Panc1 (cell line): Measurements from ENCODE around the gene CRCP. TPM values are rescaled to one million over a fixed set of nuclear protein-coding genes. Genes with fewer than 3 reads are reported as not detected.

Experiments used
- ATAC-seq: fragments of 200-7000 bp; cut with Tn5 transposase; 2 replicates; pipeline ENCODE4 v1.9.1; 2020; ENCODE audit warnings: mild to moderate bottlenecking, moderate library complexity
- Bru-seq: library from RNA; stranded (reverse); fragments of 400-500 nt; gene quantifications from one replicate; lab custom pipeline; 2021; lab: Mats Ljungman, UMichigan
- BruChase-seq, 2 experiments: library from RNA; stranded (reverse); fragments of 400-500 nt; gene quantifications; one replicate each; lab custom pipeline; 2021; lab: Mats Ljungman, UMichigan
- BruUV-seq: library from RNA; stranded (reverse); fragments of 400-500 nt; replicated peaks from 2 replicates; lab custom pipeline; 2021; lab: Mats Ljungman, UMichigan
- CTCF ChIA-PET: fragments of 300-600 bp; sonication (Branson Sonifier 250); formaldehyde crosslinking; loops from one replicate; lab custom pipeline; 2022; ENCODE audit warnings: antibody characterized with exemption; lab: Charles Lee
- POLR2A ChIA-PET: fragments of 300-600 bp; sonication (Branson Sonifier 250); formaldehyde crosslinking; loops from one replicate; lab custom pipeline; 2022; ENCODE audit warnings: antibody characterized with exemption; lab: Charles Lee
- DNase-seq: peaks from one replicate; pipeline ENCODE4 v3.0.0-alpha.2; 2010; ENCODE audit warnings: low read depth, low spot score
- H3K27ac ChIP-seq: 2 replicates; pipeline ENCODE4 v1.5.1; 2011; ENCODE audit warnings: mild to moderate bottlenecking, low read length, inconsistent platforms
- H3K27me3 ChIP-seq: fragments of 200-500 bp; sonication (Bioruptor generic); 2 replicates; pipeline ENCODE4 v1.6.0; 2014; ENCODE audit warnings: low read length, inconsistent platforms; ENCODE audit not compliant: control insufficient read depth, insufficient read depth
- H3K36me3 ChIP-seq: fragments of 200-500 bp; sonication (Bioruptor generic); 2 replicates; pipeline ENCODE4 v1.5.1; 2014; ENCODE audit warnings: inconsistent platforms, mild to moderate bottlenecking, low read length, moderate library complexity; ENCODE audit not compliant: control insufficient read depth, insufficient read depth
- H3K4me1 ChIP-seq: 2 replicates; pipeline ENCODE4 v1.5.1; 2011; ENCODE audit warnings: inconsistent platforms, mild to moderate bottlenecking, low read length, moderate library complexity; ENCODE audit not compliant: control insufficient read depth, insufficient read depth
- H3K4me3 ChIP-seq, 2 experiments: 2 replicates each; pipeline ENCODE4 v1.5.1; 2011 to 2012; ENCODE audit warnings: low read depth in 2 of 2, low read length in 2 of 2, mild to moderate bottlenecking in 2 of 2, inconsistent platforms in 1 of 2, moderate library complexity in 1 of 2
- H3K9me3 ChIP-seq: fragments of 200-500 bp; sonication (Bioruptor generic); 2 replicates; pipeline ENCODE4 v1.5.1; 2014; ENCODE audit warnings: low read depth, mild to moderate bottlenecking, inconsistent platforms, low read length, moderate library complexity; ENCODE audit not compliant: control insufficient read depth, insufficient read depth
- CTCF ChIP-seq: fragments of 450-650 bp; IDR thresholded peaks from 2 replicates; pipeline ENCODE4 v1.5.1; 2017; ENCODE audit warnings: mild to moderate bottlenecking
- POLR2AphosphoS5 ChIP-seq: IDR thresholded peaks from 2 replicates; pipeline ENCODE4 v1.6.1; 2012; ENCODE audit warnings: mild to moderate bottlenecking, low read depth, low read length, moderate library complexity
- SIN3A ChIP-seq: IDR thresholded peaks from 2 replicates; pipeline ENCODE4 v1.6.1; 2012; ENCODE audit warnings: low read depth, mild to moderate bottlenecking, low read length, moderate library complexity, borderline replicate concordance; ENCODE audit not compliant: insufficient read depth
- TCF7L2 ChIP-seq: IDR thresholded peaks from 2 replicates; pipeline ENCODE4 v1.6.1; 2011; ENCODE audit warnings: mild to moderate bottlenecking, low read depth, low read length, inconsistent platforms
- in situ Hi-C: cut with HindIII; loops from 2 replicates; pipeline ENCODE4 v1.10.0; 2016; ENCODE audit warnings: low sequenced_read_pairs, low pct_unique_long_range_greater_than_20kb
- intact Hi-C: fragments of 100-400 bp; cut with micrococcal nuclease; formaldehyde crosslinking; loops from one replicate; pipeline ENCODE4 v1.10.0; 2022; ENCODE audit not compliant: unreplicated experiment
- long read RNA-seq: library from polyadenylated mRNA; unstranded; transcript quantifications from one replicate; pipeline ENCODE4 v2.0.0, GENCODE V29; 2021; ENCODE audit not compliant: unreplicated experiment
- polyA plus RNA-seq: library from polyadenylated mRNA; unstranded; fragments of >200 nt; gene quantifications from one replicate; pipeline ENCODE4 v1.2.1, GENCODE V29; 2012; ENCODE audit warnings: missing spikeins; ENCODE audit not compliant: insufficient read length
- total RNA-seq: library from RNA; stranded (reverse); gene quantifications from one replicate; pipeline ENCODE4 v1.2.1, GENCODE V29; 2021; ENCODE audit not compliant: unreplicated experiment
- TF ChIP-seq, protein P1 (sequence below), 2 experiments: IDR thresholded peaks; 2 replicates each; pipeline ENCODE4 v1.6.1; 2011 to 2012; ENCODE audit warnings: low read depth in 2 of 2, control low read depth in 1 of 2, low read length in 1 of 2, mild to moderate bottlenecking in 1 of 2, moderate library complexity in 1 of 2; ENCODE audit not compliant: insufficient read depth in 1 of 2

The CRCP gene
- 46.4 TPM for total RNA-seq
- polyA plus RNA-seq = 29.0 TPM
- percentile 96 among the genes with signal in this experiment for Bru-seq, nascent RNA
- BruChase-seq, experiment 1, labeled RNA remaining after a 2-hour chase = percentile 99 among the genes with signal in this experiment
- percentile 98 among the genes with signal in this experiment for BruChase-seq, experiment 2, labeled RNA remaining after a 6-hour chase
- long read RNA-seq, transcript CRCP-203 (6 exons, 3,009 nt) = major isoform, 11 of 27 reads
- long read RNA-seq, partial matches to known transcripts = 0 of 27 reads
- long read RNA-seq, other reads (novel, unspliced or antisense) = 14 of 27 reads

DNA sequence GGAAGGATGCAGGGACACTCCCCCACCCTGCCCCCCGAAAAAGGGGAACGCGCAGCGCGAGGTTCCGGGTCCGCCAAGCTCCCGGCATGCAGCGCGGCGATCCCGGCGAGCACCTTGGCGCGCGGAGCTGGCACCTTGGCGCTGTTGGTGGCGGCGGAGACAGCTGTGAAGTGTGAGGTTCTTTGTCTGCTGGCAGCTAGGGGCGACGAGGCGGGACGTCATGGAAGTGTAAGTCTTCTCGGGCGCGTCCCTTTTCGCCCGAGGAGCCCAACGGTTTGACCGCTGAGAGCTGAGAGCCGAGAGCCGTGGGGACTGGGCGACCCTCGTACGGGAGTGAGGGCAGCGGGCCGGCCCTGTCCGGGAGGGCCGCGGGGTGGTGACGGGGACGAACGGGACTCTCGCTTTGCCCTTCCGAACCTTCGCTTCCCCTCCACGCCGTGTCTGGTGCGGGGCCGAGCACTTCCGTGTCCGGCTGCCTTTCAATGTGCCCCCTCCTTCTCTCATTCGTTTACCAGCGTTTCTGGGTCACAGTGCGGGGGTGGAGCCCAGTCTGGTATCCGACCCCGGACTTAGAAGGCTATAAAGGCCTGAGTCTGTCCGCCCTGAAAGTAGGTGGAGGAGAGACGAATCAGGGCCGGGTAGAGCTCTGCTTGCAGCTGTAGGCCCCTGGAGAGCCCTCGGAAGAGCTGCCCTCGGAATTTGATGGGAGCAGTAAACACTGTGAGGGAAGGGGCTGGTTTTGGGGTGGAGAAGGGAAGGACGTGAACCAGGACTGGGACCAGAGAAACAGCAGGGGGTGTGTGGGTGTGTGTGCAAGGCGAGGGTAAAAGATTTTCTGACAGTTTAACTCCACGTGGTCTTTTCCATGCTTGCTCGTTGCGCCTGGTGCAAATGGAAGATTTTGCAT lies at the start of gene CRCP:
Gene CRCP (plus strand): TSS at position 105 of the 907 bp plus-strand sequence. CDS start 116 bp downstream, at position 221.
- in situ Hi-C loops (no loop called here), intact Hi-C loops (no loop called here)
- H3K36me3 ChIP-seq = no peaks in the 10 kb centered on the region
- ChIA-PET POLR2A (interaction anchor here (0.6 kb wide), 1 partner anchor 33 kb away, joined by 3 read pairs; no protein-coding TSS in a partner anchor), CTCF (interaction anchor here (0.6 kb wide), 1 partner anchor 90 kb away, joined by 5 read pairs; the partner anchor contains the start of gene TPST1)
- H3K27me3 ChIP-seq = no peaks in the 10 kb centered on the region
- H3K4me1 ChIP-seq = peaks cover 14% of the 10 kb centered on the region
- TF ChIP-seq POLR2AphosphoS5 (peak; percentile 93), SIN3A (peak; percentile 90; the same call in 1 of the 2 replicates), CTCF (no peak)
- TF ChIP-seq, protein P1, sequence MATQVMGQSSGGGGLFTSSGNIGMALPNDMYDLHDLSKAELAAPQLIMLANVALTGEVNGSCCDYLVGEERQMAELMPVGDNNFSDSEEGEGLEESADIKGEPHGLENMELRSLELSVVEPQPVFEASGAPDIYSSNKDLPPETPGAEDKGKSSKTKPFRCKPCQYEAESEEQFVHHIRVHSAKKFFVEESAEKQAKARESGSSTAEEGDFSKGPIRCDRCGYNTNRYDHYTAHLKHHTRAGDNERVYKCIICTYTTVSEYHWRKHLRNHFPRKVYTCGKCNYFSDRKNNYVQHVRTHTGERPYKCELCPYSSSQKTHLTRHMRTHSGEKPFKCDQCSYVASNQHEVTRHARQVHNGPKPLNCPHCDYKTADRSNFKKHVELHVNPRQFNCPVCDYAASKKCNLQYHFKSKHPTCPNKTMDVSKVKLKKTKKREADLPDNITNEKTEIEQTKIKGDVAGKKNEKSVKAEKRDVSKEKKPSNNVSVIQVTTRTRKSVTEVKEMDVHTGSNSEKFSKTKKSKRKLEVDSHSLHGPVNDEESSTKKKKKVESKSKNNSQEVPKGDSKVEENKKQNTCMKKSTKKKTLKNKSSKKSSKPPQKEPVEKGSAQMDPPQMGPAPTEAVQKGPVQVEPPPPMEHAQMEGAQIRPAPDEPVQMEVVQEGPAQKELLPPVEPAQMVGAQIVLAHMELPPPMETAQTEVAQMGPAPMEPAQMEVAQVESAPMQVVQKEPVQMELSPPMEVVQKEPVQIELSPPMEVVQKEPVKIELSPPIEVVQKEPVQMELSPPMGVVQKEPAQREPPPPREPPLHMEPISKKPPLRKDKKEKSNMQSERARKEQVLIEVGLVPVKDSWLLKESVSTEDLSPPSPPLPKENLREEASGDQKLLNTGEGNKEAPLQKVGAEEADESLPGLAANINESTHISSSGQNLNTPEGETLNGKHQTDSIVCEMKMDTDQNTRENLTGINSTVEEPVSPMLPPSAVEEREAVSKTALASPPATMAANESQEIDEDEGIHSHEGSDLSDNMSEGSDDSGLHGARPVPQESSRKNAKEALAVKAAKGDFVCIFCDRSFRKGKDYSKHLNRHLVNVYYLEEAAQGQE (IDR thresholded peaks at IDR 0.05; ENCODE audit: insufficient read depth in 1 of 2, low read depth in 2 of 2, low read length in 1 of 2) = 0 out of 4 replicates have a peak, but pooled peaks of 1 of the 2 experiments have one; percentile 50
- ATAC-seq = peak; percentile 92
- no peak for DNase-seq
- TSS peak; percentile 96 for BruUV-seq
- peak within 1 kb of the TSS; percentile 71 to 90 for H3K4me3 ChIP-seq
- peak within 1 kb of the TSS; percentile 89 for H3K27ac ChIP-seq
- H3K9me3 ChIP-seq = no peaks in the 10 kb centered on the region

DNA sequence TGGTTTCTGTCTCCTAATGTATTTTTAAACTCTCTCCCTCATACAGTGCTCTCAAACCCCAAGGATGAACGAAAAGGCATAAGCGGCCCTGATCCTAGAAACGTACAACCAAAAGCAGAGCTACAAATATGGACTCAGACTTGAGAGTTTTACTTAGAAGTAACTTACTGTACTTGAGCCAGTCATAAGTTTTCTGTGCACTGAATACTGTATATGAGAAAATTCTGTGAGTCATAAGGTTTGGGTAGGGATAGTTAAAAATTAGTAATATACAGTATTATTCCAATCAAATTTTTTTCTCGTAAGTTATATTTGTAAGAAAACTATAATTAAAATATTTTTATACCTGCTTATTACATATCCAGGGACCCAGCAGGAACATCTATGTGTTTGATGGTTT lies 44.9 kb upstream of the CRCP start:
- Histone ChIP-seq H3K4me3 (no peak overlapping the region), H3K4me1 (no peaks in the 10 kb centered on the region), H3K9me3 (no peaks in the 10 kb centered on the region), H3K27me3 (no peaks in the 10 kb centered on the region), H3K36me3 (no peaks in the 10 kb centered on the region), H3K27ac (no peak overlapping the region)
- POLR2A ChIA-PET = no interaction called here
- ATAC-seq (no peak), DNase-seq (no peak)
- intact Hi-C loops = no loop called here
- in situ Hi-C loops = no loop called here
- TF ChIP-seq TCF7L2 = no peak
- TF ChIP-seq, protein P1 (IDR thresholded peaks at IDR 0.05; ENCODE audit: insufficient read depth in 1 of 2, low read depth in 2 of 2, low read length in 1 of 2) = no peak
- no peak for TF ChIP-seq CTCF
- no peak for TF ChIP-seq POLR2AphosphoS5
- no peak for TF ChIP-seq SIN3A
- BruUV-seq = no TSS peak
- CTCF ChIA-PET = interaction anchor here (0.5 kb wide), 1 partner anchor 449 kb away, joined by 11 read pairs; no protein-coding TSS in a partner anchor
